GM12892 (cell line): ENCODE results near the gene LOXL1.

Experiments used
- POLR2A ChIP-seq: IDR thresholded peaks from 2 replicates; pipeline ENCODE4 v1.6.1; 2011; ENCODE audit warnings: low read depth, low read length, control low read depth
- POLR2AphosphoS5 ChIP-seq: IDR thresholded peaks from 2 replicates; pipeline ENCODE4 v1.6.1; 2011; ENCODE audit warnings: low read depth, low read length, control low read depth
- TAF1 ChIP-seq: IDR thresholded peaks from 2 replicates; pipeline ENCODE4 v1.6.1; 2011; ENCODE audit warnings: low read depth, mild to moderate bottlenecking, control low read depth, low read length, borderline replicate concordance

GRCh38 chr15:73940061-73940981 lies 14.1 kb downstream of the LOXL1 start:
- TF ChIP-seq POLR2A (no peak), POLR2AphosphoS5 (no peak), TAF1 (no peak)
